ENCODE results near the gene CPNE4. TPM values are rescaled to one million over a fixed set of nuclear protein-coding genes. Genes with fewer than 3 reads are reported as not detected.

The CPNE4 gene
- total RNA-seq, 1 experiment from 2014 or later: 0.41 TPM

- H3K4me1 ChIP-seq: no peaks in the 10 kb centered on the region; the same call in 1 of the 2 replicates
- CTCF ChIA-PET: no interaction called here
- no peak overlapping the region for H3K4me3 ChIP-seq (ENCODE audit: low read depth, low read length)
- Mint-ChIP-seq H3K4me3 (ENCODE audit: unreplicated experiment) (no peak overlapping the region), H3K27ac (ENCODE audit: unreplicated experiment) (no peak overlapping the region), H3K4me1 (ENCODE audit: low read depth, unreplicated experiment) (no peaks in the 10 kb centered on the region), H3K9me3 (ENCODE audit: unreplicated experiment) (no peaks in the 10 kb centered on the region), H3K27me3 (ENCODE audit: insufficient read depth, unreplicated experiment) (peaks cover 4% of the 10 kb centered on the region), H3K36me3 (ENCODE audit: insufficient read depth, unreplicated experiment) (no peaks in the 10 kb centered on the region)
- H3K36me3 ChIP-seq (ENCODE audit: control insufficient read depth, insufficient read depth, low read length): no peaks in the 10 kb centered on the region
- no peaks in the 10 kb centered on the region for H3K27me3 ChIP-seq (replicated peaks; ENCODE audit: control insufficient read depth, insufficient read depth, low read length)
- TF ChIP-seq CTCF (IDR thresholded peaks at IDR 0.05; ENCODE audit: insufficient read depth in 1 of 2, low read depth in 1 of 2, low read length in 1 of 2, severe bottlenecking in 1 of 2, unreplicated experiment in 1 of 2): no peak
- H3K9me3 ChIP-seq: no peaks in the 10 kb centered on the region
- intact Hi-C loops (cut with micrococcal nuclease; ENCODE audit: unreplicated experiment): no loop called here
- BruUV-seq (replicated peaks): no TSS peak
- POLR2A ChIA-PET: no interaction called here
- no peak for DNase-seq
Observed at GRCh38 chr3:131797776-131798175, 237.0 kb downstream of the CPNE4 start.

- H3K36me3 ChIP-seq (ENCODE audit: control insufficient read depth, insufficient read depth, low read length): no peaks in the 10 kb centered on the region
- H3K9me3 ChIP-seq: no peaks in the 10 kb centered on the region
- no TSS peak for BruUV-seq (replicated peaks)
- no peak overlapping the region for H3K27ac Mint-ChIP-seq (ENCODE audit: unreplicated experiment)
- intact Hi-C loops (cut with micrococcal nuclease; ENCODE audit: unreplicated experiment): no loop called here
- peaks cover 4% of the 10 kb centered on the region for H3K27me3 Mint-ChIP-seq (ENCODE audit: insufficient read depth, unreplicated experiment)
- H3K9me3 Mint-ChIP-seq (ENCODE audit: unreplicated experiment): no peaks in the 10 kb centered on the region
- H3K4me3 ChIP-seq (ENCODE audit: low read depth, low read length): no peak overlapping the region
- no peaks in the 10 kb centered on the region; the same call in 1 of the 2 replicates for H3K4me1 ChIP-seq
- CTCF ChIA-PET: interaction anchor here (1.0 kb wide), 1 partner anchor 242 kb away, joined by 3 read pairs; no protein-coding TSS in a partner anchor
- POLR2A ChIA-PET: no interaction called here
- no peak for TF ChIP-seq CTCF (IDR thresholded peaks at IDR 0.05; ENCODE audit: insufficient read depth in 1 of 2, low read depth in 1 of 2, low read length in 1 of 2, severe bottlenecking in 1 of 2, unreplicated experiment in 1 of 2)
- DNase-seq: no peak
- no peaks in the 10 kb centered on the region for H3K36me3 Mint-ChIP-seq (ENCODE audit: insufficient read depth, unreplicated experiment)
- no peak overlapping the region for H3K4me3 Mint-ChIP-seq (ENCODE audit: unreplicated experiment)
- no peaks in the 10 kb centered on the region for H3K4me1 Mint-ChIP-seq (ENCODE audit: low read depth, unreplicated experiment)
- no peaks in the 10 kb centered on the region for H3K27me3 ChIP-seq (replicated peaks; ENCODE audit: control insufficient read depth, insufficient read depth, low read length)
Observed at GRCh38 chr3:131796558-131797198, 238.1 kb downstream of the CPNE4 start.

GRCh38 chr3:131796111-131796510 lies 238.7 kb downstream of the CPNE4 start:
- no peaks in the 10 kb centered on the region for H3K9me3 Mint-ChIP-seq (ENCODE audit: unreplicated experiment)
- Histone ChIP-seq H3K9me3 (no peaks in the 10 kb centered on the region), H3K27me3 (replicated peaks; ENCODE audit: control insufficient read depth, insufficient read depth, low read length) (no peaks in the 10 kb centered on the region), H3K4me1 (no peaks in the 10 kb centered on the region; the same call in 1 of the 2 replicates), H3K4me3 (ENCODE audit: low read depth, low read length) (no peak overlapping the region), H3K36me3 (ENCODE audit: control insufficient read depth, insufficient read depth, low read length) (no peaks in the 10 kb centered on the region)
- no peaks in the 10 kb centered on the region for H3K36me3 Mint-ChIP-seq (ENCODE audit: insufficient read depth, unreplicated experiment)
- intact Hi-C loops (cut with micrococcal nuclease; ENCODE audit: unreplicated experiment): no loop called here
- POLR2A ChIA-PET: no interaction called here
- TF ChIP-seq CTCF (IDR thresholded peaks at IDR 0.05; ENCODE audit: insufficient read depth in 1 of 2, low read depth in 1 of 2, low read length in 1 of 2, severe bottlenecking in 1 of 2, unreplicated experiment in 1 of 2): no peak
- CTCF ChIA-PET: interaction anchor here (0.6 to 1.3 kb wide), 3 partner anchors 38 to 242 kb away, joined by 3 read pairs; no protein-coding TSS in a partner anchor
- peaks cover 4% of the 10 kb centered on the region for H3K27me3 Mint-ChIP-seq (ENCODE audit: insufficient read depth, unreplicated experiment)
- no TSS peak for BruUV-seq (replicated peaks)
- no peaks in the 10 kb centered on the region for H3K4me1 Mint-ChIP-seq (ENCODE audit: low read depth, unreplicated experiment)
- H3K27ac Mint-ChIP-seq (ENCODE audit: unreplicated experiment): no peak overlapping the region
- H3K4me3 Mint-ChIP-seq (ENCODE audit: unreplicated experiment): no peak overlapping the region
- DNase-seq: no peak
